Measurements from ENCODE around the gene RPL22L1.
"Not testable (repeated sequence)": the region's sequence is repeated elsewhere in the genome, so short reads cannot be mapped to it uniquely, and the experiment has no call there.

Gene RPL22L1

DNA sequence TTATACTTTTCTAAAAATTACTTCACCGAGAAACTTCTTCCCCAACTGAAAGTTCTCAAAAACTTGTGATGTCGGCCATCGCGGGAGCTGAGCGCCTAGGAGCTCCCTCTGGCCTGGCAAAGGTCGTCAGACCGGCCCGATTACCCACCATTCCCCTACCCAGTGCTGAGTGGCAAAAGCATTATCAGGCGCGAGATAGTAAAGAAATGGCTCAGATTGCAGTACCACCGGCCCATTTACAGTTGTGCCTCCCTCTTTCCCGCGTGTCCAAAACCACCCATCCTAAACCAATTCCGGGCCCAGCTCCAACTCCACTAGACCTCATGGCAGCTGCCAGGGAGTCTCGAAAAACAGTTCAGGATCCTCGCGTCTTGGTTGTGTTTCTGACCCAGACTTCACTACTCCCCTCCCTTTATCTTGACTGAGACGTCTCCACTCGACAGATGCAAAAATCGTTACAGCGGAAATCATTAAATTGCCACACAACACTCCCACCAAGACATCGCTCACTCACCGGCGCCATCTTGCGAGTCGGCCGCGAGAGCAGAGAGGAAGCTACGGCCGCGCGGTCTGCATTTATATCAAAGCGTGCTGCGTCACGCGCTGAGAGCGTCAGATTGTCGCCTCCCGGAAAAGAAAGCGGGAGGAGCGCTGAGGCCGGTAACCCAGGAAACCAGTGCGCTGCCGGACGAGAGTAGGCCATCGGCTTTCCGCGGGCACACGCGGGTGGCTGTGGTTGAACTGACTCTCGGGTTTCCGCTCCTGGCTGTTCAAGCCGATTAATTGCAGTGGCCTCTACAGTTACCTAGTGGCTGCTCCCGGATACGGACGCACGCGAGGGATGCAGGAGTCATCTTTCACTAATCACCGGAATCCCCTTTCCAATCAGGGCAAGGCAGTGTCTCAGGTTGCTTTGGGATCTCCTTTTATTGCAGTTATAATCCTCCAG is at the start of gene RPL22L1:
Gene RPL22L1 (minus strand): TSS at position 551 of the 949 bp plus-strand sequence. CDS start 28 bp downstream, at position 523.
- DNase-seq, result no peak

DNA sequence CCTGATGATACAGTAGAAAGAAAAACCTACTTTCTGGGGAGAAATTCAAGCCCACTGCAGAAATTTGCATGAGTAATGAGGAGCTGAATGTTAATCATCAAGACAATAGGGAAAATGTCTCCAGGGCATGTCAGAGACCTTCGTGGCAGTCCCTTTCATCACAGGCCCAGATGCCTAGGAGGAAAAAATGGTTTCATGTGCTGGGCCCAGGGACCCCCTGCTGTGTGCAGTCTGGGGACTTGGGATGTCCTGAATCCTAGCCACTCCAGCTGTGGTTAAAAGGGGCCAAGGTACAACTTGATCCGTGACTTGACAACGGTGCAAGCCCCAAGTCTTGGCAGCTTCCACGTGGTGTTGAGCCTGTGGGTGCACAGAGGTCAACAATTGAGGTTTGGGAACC is 48.7 kb upstream of the RPL22L1 start:
- no peak for DNase-seq

DNA sequence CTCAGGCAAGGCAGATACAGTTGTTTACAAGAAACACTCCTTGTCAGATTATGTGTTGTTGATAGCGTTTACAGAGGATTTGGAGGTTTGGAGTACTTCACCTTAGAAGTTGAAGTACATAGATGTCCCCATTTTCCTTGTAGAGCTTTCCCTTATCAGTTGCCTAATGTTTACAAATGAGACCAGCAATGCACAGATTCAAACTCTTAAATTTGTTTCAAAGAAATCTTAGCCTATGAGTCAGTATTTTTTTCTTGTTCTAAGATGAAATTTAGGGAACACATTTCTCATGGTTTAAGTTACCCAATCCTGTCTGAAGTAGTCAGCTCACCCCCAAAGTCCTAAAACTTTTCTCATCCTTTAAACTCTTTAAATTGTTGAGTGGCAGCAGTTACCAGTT is 44.7 kb upstream of the RPL22L1 start:
- DNase-seq, result no peak

DNA sequence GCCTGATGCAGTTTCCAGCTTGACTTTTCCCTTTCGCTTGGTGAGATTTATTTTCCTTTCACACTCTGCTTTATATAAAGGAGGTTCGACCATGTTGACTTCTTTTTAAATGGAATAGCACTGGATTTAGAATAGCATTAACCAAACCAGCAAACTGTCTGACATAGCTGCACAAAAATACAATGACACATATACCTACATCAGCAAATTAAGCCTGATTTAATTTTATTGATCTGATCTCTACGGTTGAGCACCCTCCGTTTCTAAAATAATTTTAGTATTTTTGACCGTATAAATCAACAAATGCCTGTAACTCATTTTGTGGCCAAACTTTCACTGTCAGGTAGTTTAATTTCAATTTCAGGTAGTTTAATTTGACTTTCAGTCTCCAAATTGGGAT is 44.2 kb upstream of the RPL22L1 start:
- DNase-seq, result no peak

DNA sequence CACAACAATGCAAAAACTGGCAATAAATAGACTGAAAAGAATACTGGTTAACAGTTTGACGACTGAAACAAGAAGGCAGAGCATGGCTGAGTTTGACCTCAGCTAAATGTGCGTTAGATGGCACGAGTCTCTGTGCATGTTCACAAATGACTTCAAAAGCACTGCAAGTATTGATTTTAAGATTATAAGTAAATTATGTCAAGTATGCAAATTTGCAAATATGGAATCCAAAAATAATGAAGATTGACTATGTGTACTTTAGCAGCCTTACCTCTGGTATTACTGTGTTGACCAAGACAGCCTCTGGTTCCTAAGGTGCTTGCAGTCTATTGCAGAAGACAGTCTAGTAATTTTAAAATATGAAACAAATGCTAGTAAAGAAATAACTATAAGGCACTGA is 41.1 kb upstream of the RPL22L1 start:
- DNase-seq, result no peak

DNA sequence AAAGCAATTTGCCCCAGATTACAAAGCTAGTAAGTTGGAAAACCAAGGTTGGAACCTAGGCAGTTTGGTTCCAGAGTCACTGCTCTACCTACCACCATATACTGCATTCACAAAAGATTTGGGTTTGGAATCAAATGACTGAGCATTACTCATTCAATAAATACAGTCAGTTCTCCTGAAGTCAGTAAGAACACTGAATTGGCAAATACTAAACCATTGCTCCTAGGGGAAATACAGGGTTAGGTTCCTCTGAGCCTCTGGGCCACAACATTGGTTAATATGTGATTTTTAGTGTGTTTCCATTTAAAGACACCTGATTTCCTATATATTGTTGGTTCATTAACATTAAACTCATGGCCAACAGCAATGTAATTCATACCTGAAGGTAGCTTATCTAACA is 40.5 kb upstream of the RPL22L1 start:
- no peak for DNase-seq

DNA sequence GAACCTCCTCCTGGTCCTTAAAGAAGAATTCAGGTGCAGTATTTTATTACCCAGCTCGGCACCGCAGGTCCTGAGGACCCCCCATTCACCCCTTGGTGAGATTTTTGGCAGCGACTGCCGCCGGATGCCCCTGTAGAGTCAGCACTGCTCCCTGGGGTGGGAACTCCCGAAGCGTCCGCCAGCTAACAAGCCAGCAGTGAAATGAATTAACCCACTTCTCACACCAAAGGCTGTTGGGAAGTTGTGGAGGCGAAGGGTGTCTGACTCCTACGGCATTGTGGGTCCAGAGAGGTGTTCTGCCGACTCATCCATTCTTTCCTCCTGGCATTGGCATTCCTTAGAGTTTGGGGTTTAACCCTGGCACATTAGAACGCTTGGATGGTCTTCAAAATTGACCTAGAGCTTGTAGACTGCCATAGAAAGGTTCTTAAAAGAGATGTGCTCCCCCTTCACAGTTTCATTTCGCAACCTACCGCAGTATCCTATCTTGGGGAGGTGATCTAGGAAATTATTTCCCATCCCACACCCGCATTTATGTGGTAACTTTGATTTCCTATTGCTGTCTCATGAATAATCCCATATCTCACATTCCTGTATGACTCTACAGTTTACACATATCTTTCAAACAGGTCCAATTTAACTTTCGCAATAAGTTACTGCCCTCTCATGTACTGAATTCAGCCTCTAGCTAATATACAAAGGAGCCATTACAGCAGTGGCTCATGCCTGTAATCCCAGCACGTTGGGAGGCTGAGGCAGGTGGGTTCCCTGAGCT is 39.3 kb upstream of the RPL22L1 start:
- DNase-seq, result no peak

DNA sequence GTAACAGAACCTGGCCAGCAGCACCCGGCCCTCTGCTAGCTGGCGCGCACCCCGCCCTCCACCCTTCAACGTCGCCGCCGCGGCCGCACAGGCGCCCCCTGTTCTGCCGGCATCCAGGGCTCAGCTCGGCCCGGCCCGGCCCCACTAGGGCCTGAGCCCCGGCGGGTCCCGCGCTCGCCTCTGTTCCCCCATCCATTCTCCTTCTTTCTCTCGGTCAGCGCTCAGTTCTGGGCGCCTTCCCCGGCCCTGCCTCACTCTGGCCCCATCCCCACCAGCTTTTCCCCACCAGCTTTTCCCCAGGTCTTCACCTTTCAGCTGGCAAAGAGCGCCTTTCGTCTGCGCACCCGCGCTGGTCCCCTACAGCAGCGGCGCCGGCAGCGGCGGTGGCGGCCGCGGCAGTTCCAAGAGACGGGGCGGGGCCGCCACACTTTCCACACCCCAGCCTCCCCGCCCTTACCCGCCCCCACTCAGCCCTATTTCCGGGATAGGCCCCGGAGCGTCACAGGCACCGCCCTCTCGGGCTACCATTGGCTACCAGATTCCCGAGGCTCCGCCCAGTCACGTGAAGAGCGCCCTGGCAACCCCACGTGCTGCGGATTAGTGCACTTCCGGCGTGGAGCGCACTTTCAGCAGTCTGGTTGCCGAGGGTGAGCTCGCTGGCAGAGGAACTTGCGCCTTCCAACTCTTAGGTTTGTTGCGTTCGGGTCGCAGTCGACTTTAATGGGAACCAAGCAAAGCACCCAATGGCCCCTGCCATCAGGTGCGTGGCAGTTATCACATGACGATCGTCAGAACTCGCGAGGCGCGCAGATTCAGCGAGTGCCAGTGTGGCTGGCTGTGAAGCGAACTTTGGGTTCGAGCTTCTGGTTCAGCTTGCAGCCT is 38.5 kb upstream of the RPL22L1 start, which contains the start of gene EIF5A2:
Gene EIF5A2 (minus strand): TSS at position 403 of the 882 bp plus-strand sequence. CDS start 831 bp downstream, outside the sequence.
- DNase-seq, result peak; percentile 99

DNA sequence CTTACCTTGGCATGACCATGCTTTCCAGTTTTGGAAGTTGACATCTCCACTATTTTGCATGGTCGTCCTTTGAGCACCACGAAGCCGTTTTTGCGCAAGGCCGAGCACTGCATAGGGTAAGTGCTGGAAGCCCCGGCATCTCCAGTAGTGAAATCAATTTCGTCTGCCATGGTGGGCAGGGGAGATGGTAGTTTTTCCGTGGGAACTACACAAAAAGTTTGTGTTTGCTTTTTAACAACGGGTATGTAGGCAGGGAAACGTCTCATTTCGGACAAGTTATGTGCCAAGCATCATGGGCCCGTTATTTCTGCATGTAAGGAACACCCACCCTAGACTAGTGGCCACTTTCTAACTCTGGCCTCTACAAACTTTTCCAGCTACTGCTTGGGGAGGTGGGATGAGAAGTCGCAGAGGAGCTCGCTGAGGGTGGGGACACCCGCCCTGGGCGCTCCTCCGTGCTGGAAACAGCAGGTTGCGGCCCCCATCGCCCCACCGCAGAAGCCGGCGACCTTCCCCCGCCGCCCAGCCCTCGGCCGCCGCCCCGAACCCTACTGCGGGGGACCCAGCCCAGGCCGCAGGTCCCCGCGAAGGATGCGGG is 37.7 kb upstream of the RPL22L1 start:
- DNase-seq, result no peak

DNA sequence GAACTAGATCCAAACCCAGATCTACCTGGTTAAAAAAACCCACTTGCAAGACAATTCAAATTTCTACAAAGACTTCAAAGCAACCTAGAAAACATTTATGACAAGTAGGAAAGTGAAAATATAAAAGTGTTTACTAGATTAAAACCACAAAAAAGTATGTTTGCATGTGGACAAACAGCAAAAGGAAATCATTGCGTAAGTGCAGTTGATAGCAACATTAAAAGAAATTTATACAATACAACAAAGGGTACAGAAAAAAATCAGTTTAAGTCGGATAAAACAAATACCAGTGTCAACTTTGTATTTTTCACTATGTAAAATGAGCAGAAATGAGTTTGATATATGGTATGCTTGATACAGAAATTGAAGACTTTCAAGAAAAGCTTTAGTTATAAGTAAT is 35.9 kb upstream of the RPL22L1 start:
- DNase-seq, result no peak

DNA sequence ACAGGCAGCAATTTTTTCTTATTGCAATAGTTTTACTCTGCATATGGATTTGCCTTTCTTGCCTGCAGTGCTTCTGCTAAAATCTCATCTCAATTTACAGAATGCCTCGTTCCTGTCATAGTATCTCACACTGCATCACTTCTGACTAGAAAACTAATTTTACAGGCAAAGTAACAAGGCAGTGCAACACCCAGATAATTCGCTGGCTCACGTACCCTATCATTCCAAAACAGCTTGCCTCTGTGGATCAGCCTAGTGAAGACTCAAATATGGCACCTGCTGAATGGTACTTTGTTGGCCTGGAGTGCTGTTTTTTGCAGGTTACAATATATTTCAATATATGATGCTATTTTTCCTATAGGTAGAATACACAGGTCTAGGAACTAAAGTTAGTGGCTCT is 33.1 kb upstream of the RPL22L1 start:
- no peak for DNase-seq

DNA sequence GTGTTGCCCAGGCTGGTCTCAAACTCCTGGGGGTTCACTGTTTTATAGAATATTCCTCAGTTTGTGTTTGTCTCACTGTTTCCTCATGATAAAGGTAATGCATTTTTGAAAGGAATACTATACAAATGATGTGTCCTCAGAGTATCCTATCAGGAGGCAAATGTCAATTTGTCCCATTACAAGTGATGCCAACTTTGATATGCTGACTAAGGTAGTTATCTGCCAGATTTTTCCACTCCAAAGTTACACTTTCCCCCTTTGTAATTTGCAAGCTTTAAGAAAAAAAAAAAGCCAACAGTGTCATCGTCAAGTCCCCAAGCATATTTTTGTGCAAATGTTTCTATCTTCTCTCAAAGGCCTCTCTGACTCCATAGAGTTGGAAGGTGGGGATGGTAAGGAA is 29.5 kb upstream of the RPL22L1 start:
- no peak for DNase-seq

DNA sequence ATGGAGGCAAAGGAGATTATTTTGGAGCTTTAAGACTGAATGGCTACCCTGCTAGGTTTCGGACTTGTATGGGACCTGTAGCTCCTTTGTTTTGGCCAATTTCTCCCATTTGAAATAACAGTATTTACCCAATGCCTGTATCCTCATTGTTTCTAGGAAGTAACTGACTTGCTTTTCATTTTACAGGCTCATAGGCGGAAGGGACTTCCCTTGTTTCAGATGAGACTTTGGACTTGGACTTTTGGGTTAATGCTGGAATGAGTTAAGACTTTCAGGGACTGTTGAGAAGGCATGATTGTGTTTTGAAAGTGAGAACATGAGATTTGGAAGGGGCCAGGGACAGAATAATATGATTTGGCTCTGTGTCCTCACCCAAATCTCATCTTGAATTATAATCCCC is 28.0 kb upstream of the RPL22L1 start:
- DNase-seq, result no peak

DNA sequence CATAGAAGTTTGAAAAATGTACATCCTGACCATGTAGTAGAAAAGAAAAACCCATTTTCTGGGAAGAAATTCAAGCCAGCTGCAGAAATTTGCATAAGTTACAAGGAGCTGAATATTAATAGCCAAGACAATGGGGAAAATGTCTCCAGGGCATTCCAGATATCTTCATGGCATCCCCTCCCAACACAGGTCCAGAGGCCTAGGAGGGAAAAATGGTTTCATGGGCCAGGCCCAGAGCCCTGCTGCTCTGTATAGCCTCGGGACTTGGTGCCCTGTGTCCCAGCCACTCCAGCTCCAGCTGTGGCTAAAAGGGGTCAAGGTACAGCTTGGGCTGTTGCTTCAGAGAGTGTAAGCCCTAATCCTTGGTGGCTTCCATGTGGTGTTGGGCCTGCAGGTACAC is 27.2 kb upstream of the RPL22L1 start:
- not testable (repeated sequence) for DNase-seq

DNA sequence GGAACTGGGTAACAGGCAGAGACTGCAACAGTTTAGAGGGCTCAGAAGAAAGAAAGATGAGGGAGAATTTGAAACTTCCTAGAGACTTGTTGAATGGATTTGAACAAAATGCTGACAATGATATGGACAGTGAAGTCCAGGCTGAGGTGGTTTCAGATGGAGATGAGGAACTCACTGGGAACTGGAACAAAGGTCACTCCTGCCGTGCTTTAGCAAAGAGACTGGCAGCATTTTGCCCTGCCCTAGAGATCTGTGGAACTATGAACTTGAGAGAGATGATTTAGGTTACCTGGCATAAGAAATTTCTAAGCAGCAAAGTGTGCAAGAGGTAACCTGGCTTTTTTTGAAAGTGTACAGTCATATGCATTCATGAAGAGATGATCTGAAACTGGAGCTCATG is 26.8 kb upstream of the RPL22L1 start:
- no peak for DNase-seq

DNA sequence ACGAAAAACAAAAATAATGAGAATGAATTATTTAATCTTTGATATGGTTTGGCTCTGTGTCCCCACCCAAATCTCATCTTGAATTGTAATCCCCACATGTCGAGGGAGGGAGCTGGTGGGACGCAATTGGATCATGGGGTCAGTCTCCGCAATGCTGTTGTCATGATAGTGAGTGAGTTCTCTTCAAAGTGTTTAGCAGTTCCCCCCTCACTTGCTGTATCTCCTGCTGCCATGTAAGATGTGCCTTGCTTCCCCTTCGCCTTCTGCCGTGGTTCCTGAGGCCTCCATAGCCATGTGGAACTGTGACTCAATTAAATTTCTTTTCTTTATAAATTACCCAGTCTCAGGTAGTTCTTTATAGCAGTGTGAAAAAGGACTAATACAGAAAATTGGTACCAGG is 26.3 kb upstream of the RPL22L1 start:
- not testable (repeated sequence) for DNase-seq

DNA sequence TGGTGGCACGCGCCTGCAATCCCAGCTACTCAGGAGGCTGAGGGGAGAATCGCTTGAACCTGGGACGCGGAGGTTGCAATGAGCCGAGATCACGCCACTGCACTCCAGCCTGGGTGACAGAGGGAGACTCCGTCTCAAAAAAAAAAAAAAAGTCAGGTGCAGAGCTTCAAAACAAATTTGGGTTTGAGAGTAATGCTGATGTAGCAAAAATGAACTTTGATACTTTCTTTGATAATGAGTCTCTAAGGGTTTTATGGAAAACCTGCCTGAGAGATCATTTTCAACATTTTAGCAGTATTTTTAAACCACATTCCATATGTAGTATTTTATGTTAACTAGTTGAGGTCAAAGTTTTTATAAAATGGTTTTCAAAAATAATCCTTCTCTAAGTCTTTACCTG is 23.9 kb upstream of the RPL22L1 start:
- DNase-seq, result no peak

DNA sequence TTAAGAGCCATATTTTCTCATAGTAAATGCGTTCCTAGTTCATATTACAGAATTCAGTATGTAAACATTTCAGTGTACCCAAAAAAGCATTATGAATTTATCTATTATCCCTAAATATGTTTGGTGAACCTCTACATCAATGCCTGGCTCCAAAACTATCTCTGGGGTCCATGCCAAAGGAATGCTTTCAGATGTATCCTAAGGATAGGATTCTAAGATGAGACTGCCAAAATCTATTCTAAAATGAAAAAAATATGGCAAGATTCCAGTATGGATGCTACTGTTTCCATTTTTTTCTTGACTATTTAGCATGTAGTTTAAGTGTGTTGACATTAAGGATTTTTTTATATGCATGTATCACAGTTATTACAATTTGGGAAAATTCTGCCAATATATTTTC is 19.6 kb upstream of the RPL22L1 start:
- no peak for DNase-seq

DNA sequence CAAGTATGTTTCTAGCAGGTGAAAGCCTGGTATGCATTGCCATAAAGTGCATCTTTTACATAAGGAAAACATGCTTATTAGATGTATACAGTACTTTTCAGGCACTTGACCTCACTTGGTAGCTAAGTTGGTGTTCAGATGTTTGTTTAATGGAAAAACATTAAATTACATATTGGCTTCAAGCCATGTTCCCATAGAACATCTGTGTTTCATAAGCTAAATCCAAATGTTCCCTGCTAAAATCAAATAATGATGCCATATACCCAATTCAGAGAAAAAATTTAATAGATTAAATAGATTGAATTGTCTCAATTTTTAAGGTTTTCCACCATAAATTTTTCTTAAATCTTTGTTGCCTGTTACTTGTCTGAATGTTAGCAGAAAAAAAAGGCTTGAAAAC is 19.1 kb upstream of the RPL22L1 start:
- no peak for DNase-seq

DNA sequence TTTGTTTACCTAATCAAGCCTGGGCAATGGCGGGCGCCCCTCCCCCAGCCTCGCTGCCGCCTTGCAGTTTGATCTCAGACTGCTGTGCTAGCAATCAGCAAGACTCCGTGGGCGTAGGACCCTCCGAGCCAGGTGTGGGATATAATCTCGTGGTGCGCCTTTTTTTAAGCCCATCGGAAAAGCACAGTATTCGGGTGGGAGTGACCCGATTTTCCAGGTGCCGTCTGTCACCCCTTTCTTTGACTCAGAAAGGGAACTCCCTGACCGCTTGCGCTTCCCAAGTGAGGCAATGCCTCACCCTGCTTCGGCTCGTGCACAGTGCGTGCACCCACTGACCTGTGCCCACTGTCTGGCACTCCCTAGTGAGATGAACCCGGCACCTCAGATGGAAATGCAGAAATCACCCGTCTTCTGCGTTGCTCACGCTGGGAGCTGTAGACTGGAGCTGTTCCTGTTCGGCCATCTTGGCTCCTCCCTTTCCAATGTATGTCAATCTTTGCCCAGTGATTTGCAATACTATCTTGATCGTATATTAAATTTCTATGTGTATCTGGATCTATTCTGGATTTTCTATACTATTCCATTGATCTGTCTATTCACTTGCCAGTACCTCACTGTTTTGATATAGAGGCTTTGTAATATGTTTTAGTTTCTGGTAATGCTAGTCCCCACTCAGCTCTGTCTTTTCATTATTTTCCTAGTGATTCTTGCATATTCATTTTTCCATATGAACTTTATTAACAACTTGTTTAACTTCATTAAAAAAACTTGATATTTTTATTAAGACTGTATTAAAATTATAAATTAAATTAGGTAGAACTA is 14.3 kb upstream of the RPL22L1 start:
- DNase-seq, result not testable (repeated sequence)

DNA sequence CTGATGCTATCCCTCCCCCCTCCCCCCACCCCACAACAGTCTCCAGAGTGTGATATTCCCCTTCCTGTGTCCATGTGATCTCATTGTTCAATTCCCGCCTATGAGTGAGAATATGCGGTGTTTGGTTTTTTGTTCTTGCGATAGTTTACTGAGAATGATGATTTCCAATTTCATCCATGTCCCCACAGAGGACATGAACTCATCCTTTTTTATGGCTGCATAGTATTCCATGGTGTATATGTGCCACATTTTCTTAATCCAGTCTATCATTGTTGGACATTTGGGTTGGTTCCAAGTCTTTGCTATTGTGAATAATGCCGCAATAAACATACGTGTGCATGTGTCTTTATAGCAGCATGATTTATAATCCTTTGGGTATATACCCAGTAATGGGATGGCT is 8.7 kb upstream of the RPL22L1 start:
- DNase-seq, result not testable (repeated sequence)

DNA sequence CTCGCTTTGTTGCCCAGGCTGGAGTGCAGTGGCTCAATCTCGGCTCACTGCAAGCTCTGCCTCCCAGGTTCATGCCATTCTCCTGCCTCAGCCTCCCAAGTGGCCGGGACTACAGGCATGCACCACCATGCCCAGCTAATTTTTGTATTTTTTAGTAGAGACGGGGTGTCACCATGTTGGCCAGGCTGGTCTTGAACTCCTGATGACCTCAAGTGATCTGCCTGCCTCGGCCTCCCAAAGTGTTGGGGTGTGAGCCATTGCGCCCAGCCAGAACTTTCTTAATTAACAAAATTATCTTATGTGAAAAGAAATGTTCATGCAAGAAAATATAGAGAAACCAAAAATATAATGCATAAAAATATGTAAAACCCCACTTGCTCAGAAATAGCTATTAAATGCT is 7.3 kb upstream of the RPL22L1 start:
- DNase-seq, result not testable (repeated sequence)
